HG03097 (cell line): ENCODE results near the gene MACO1.
"Not testable (repeated sequence)": the region's sequence is repeated elsewhere in the genome, so short reads cannot be mapped to it uniquely, and the experiment has no call there.

Experiments used
- ATAC-seq: cut with Tn5 transposase; IDR thresholded peaks from one replicate; pipeline ENCODE4 v1.9.1; 2021; ENCODE audit not compliant: unreplicated experiment, low FRiP score

Gene MACO1

DNA sequence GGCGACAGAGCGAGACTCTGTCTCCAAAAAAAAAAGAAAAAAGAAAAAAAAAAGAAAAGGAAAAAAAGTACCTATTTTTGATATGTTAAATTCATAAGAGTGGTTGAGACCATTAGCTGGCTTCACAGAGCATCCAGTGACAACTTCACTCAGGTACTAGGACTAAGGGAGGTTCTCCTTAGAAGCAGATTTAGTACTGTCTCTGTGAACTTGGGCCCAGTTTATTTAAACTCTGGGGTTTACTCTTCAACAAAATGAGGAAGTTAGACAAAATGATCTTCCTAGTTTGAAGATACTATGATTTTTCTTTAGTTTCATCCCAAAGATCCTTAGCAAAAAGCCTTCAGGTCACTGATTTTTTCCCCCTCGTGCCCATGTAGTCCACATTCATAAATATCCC lies 21.2 kb downstream of the MACO1 start:
- ATAC-seq = no peak

DNA sequence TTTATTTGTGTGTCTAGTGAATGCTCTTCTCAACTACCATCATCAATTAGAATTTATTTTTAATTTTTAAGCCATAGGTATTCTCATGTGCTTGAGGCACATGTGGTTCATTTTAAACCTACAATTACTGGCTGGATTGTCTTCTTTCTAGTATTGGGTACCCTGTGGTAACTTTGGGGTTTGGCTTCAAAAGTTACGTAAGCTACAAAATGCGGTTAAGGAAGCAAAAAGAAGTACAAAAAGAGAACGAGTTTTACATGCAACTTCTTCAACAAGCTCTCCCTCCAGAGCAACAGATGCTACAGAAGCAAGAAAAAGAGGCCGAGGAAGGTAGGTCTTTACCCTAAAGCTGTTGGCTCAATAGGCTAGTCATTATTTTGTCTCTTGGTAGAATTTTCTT lies 25.8 kb downstream of the MACO1 start:
- ATAC-seq = no peak

DNA sequence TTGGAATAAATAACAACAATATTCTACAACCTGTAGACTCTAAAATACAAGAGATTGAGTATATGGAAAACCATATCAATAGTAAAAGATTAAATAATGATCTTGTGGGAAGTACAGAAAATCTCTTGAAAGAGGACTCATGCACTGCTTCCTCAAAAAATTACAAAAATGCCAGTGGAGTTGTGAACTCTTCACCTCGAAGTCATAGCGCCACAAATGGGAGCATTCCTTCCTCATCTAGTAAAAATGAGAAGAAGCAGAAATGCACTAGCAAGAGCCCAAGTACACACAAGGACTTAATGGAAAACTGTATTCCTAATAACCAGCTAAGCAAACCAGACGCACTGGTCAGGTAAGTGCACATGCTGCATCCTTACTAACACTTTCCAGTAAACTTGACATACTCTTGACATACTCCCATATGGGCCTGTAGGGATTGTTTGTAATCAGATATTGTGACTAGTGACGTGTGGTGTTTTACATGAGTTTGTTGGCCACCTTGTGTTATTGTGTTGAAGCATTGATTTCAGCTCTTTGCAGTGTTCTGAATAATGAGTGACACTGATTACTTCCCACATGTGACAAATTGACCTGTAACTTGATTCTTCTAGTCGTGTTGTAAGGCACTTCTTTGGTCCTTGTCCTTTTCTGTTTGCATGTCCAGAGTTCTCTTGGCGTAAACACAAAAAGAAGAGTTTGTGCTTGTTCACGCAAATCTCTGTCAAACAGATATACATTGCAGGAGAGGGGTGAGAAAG lies 28.0 kb downstream of the MACO1 start:
- no peak for ATAC-seq

DNA sequence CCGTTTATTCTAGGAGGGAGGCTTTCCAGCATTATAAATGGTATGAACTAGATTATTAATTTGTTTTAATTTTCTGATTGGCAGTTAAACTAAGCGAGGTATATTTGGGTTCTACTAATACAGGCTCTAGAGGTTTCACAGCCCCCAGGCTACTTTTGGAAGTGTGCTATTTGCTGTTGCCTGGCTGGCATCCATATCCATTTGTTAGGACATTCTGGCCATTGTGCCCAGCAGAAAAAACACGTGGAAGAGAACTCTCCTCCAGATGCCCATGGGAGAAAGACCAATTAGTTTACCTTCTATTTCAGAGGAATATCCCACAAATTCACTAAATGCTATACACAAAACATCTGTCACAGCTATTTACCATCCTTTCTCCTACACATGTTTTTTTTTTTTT lies 29.3 kb downstream of the MACO1 start:
- ATAC-seq = no peak

DNA sequence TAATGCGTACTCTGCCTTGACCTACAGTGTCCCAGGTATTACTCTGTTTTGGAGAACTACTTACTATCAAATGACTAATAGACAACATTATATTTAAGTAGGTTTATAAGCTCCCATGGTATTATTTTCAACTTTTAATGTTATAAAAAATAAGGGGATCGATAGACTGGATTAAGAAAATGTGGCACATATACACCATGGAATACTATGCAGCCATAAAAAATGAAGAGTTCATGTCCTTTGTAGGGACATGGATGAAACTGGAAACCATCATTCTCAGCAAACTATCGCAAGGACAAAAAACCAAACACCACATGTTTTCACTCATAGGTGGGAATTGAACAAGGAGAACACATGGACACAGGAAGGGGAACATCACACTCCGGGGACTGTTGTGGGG lies 30.1 kb downstream of the MACO1 start:
- ATAC-seq = not testable (repeated sequence)

DNA sequence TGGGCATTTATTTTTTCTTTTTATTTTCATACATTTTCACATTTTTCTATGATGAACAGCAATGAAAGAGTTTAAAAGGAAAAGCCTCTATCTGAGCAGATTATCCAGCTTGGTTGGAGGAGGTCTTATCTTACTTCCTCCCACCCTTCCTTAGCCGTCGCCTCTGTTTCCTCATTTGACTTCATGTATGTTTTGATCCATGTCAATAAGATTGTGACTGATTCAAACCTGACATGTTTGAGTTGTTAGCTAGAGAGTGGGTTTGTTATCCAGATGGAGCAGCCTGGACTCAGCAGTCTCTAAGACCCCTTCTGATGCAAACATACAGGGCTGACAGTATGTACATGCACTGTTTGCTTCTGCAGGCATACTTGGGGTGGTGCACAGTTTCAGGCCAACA lies 31.2 kb downstream of the MACO1 start:
- no peak for ATAC-seq

DNA sequence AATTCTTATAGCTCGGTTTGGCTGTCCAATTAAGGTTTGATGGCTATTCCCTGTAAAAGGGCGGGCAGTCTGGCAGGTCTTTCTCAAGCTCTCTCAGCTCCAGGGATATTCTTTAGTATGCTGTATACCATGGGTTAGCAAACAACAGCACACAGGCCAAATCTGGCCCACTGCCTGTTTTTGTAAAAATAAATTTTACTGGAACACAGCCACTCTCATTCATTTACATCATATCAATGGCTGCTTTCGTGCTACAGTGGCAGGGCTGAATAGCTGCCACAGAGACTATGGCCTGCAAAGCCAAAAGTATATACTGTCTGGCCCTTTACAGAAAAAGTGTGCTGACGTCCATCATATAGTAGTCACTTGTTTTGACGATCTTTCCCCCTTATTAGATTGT lies 32.0 kb downstream of the MACO1 start:
- no peak for ATAC-seq

DNA sequence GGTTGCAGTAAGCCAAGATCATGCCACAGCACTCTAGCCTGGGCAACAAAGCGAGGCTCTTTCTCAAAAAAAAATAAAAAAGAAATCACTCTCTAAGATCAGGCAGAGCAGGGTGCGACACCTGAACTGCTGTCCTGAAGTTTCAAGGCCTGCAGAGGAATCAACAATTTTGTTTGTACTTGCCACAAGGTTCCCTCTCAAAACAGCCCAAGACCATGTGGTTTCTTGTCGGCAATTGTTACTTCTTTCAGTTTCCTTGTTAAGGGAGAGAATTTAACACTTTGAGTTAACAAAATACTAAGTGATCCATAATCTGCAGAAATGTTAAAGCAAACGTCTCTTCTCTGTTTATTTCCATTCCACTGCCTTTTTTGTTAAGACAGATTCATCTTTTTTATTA lies 36.5 kb downstream of the MACO1 start:
- ATAC-seq = no peak

DNA sequence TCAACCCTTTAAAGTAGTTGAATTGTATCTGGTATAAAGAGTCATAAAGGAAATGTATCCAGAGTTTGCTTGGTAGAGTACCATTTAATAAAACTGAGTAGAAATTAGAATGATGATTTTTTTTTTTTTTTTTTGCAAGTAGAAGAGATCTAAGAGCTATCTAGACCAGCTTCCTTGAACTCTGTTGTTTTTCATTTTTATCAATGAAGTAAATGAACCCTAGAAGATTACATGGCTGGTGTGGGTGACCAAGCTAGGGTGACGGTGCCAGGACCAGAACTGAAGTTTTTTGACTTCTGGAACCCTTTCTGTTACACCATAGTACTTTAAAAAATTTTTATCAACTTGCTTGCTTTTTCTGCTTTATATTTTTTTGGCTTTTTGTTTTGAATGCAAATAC lies 36.9 kb downstream of the MACO1 start:
- ATAC-seq = no peak

DNA sequence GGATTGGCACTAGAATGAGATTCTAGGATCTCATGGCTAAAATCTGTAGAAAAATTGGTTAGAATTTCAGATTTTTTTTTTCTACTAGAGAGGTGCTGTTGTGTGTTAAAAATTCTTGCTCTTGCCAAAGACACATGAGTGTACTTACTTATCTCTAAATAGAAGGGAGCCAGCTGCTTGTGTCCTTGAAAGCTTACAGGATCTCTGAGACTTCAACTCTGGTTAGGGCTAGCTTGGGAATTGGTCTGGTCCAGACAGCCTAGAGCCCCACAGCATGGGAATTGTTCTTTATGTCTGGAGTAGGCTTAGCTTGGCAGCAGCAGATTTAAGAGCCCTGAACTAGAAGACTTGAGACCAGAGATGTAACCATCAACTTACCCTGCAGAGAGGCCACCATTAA lies 37.3 kb downstream of the MACO1 start:
- no peak for ATAC-seq

DNA sequence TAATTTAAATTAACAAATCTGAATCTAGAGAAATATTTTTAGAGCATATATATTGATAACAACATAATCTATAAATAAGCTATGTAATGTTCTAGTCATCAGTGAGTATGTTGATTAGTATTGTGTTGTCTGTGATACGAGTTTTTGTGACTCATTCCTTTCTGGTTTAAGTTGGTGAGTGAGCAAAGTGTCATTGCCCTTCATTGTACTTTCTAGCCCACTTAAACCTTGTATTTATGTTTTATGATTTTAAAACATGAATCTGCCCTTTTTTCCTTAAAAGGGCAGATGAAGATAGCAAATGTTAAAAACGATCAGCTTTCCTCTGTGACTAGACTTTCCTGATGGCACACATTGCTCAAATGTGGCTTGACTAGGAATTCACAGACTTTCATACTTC lies 38.5 kb downstream of the MACO1 start:
- no peak for ATAC-seq

DNA sequence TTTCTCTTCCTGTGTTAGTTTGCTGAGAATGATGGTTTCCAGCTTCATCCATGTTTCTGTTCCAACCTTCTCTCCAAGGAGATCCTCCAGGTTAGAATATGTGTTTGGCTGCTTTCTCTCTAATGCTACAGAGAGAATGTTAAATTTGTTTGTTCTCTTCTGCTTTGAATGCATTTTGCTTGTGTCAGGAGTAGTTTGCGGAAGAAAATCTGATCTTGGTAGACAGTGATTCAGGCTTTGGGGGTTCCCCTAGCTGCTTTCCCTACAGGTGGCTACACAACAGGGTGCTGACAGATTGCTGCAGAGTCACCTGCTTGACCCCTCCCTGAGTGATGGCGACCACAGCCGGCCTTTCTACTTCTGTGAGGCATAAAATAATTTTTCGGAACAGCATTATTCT lies 41.8 kb downstream of the MACO1 start:
- no peak for ATAC-seq

DNA sequence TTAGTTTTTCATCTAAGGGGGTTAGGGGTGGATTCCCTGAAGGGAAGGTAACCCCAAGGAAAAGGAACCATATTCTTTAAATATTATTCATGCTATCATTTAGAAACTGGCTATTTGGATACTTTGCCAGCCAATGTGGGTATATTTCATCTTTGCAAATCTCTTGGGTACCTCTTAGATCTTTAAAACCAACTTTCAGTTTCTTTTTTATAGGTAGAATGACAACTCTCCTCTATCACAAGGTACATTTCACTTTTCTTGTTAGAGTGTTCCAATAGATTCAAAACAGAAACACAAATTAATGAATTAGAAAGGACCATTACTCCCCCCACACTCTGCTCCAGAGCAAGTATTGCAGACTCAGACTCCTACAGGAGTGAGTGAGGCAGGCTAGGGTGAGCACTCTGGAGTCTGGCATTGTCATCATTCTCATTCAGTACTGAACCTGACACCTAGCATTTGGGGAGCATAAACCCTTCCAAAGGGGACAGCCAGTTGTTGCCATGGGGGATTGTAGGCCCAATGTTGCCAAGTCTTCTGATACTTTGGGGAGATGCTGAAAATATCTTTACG lies 43.0 kb downstream of the MACO1 start:
- no peak for ATAC-seq

DNA sequence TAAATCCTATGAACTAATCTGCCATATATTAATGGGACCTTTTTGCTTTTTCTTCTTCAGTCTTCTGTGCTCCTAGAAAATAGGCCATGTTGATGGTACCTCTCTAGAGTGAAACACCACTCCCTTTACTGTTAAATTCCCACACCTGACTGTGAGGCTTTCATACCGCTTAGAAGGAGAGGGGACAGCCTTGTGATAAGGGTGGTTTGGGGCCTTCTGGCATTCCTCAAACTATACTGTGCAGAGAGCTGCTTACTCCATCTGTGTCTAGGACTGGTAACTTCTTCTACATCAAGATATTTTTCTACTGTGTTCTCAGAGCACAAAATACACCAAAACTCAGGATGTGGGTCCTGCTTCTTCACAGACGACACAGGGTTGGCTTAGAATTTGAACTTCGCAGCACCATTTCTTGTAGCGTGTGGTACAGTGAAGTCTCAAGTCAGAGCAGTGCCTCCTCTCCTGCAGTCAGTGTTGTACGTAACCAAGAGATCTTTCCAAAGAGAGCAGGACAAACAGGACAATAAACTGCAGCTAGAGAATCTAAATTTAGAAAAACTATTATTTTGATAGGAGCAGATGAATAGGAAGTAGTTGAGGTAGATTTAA lies 43.8 kb downstream of the MACO1 start:
- ATAC-seq = no peak

DNA sequence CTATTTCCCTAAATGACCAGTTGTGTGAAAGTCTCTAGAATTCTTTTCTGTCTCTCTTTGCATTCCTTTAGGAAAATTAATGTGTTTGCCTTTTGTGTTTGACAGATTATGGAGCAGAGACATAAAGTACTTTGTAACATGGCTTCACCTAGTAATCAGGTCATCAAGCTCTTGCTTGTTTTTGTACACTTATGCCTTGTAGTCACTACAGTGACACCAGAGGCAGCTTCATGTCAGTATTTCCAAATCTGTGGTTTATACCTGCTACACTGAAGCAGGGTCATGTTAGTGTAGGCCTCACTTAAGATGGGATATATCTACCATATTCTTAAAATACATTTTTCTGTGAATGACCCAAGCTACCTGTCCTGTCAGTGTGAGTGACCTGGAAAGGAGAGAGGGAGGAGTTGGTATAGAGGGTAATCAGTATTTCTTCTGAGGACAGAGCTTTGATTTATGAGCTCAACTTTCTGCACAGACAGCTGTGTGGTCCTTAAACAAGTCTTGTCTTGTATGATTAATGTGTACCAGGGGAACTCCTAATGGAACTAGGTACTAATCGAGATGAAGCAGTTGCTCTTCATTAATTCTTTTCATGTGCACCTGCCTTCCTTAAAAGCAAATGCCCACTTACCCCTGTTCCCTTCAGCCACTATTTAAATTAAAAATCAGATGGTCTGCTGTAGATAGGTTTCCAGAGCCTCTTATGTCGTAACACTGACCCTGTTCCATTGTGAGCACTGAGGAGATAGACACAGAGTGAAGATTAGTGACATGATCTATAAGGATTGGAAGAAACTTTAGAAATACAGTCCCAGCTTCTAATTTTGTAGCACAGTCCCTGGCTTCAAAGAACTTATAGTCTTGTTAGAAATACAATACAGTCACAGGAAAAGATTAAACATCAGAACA lies 45.7 kb downstream of the MACO1 start:
- no peak for ATAC-seq

DNA sequence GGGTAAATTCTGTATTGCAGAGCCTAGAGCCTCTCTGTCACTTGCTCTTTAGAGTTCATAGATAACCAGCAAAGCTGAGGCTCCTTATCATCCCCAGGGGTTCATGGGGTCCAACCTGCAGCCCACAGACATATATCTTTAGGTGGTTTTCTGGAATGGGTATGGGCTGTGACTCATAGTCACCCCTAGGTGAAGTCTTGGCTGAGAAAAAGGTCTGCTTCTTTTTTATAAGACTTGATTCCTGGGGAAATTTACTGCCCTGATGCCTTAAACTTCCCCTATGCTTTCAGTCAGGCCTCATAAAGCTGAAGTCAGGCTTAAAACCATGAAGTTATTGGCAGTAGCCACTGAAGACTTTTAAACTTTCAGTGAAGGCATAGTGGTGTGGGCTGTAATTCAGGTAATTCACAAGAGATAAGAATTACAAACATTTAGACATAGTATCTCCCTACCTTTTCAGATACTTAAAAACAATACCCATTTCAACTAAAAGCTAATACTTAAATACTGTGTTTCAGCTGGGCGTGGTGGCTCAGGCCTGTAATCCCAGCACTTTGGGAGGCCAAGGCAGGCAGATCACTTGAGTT lies 46.8 kb downstream of the MACO1 start:
- ATAC-seq = no peak

DNA sequence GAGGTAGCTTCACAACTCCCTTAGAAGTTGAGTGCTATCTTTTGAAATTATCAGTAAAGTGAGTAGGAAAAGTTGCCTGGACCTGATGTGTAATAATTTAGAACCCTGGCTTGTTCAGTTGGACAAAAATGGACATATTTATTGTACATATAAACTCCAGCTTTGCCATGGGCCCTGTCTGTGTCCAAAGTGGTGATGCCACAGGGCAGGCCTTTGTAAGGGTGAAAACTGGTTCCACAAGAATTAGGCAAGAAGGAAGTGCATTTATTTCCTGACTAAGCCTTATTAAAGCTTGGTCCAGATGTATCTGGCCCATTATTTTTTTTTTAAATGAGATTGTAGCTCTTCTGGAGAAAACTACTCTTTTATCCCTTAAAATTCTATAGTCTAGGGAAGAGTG lies 47.9 kb downstream of the MACO1 start:
- no peak for ATAC-seq

DNA sequence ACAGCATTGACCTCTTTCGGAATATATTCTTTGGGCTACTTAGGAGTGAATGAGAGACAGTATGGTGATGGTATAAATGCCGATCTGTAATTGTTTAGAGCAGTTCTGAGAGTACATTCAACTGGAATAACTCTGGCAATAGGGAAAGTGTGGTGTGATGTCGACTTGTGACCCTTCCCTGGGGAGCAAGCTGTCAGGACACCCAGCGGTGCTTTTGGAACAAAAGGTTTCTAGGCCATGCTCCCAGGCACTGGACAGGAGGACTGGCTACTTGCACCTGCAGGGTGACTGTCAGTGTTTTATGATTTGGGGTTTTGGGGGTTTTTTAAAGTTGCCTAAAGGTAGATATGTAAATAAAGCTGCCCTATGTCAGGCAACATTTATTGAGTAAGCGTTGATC lies 50.9 kb downstream of the MACO1 start:
- ATAC-seq = no peak

DNA sequence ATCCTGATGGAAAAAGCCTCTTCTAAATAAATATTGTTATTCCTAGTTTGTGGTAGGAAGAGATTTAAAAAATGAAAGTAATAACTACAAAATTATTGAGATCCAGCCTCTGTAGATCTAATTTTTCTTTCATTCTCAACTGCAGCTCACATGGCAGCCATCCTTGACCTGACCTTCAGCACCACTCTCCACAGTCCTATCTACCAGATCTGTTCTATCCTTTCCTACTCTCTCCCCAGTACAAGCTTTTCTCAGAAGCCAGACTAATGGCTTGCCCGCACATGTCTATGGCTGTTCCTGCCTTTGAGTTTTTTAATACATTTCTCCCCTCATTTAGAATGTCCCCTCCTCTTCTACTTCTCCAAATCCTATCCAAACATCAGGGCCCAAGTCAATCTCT lies 51.5 kb downstream of the MACO1 start:
- no peak for ATAC-seq

DNA sequence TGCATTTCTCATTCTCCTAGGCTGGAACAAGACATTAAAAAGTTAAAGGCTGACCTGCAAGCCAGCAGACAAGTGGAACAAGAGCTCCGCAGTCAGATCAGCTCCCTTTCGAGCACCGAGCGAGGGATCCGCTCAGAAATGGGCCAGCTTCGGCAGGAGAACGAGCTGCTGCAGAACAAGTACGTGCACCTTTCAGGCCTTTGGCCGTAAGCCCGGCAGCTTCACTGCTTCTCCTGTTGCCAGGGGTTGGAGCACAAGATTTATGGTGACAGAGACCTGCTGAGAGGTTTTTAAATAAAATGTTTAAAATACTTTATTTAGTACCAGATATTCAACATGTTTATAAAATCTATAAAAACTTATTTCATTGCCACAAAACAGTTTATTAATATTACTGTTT lies 53.4 kb downstream of the MACO1 start:
- ATAC-seq = no peak

DNA sequence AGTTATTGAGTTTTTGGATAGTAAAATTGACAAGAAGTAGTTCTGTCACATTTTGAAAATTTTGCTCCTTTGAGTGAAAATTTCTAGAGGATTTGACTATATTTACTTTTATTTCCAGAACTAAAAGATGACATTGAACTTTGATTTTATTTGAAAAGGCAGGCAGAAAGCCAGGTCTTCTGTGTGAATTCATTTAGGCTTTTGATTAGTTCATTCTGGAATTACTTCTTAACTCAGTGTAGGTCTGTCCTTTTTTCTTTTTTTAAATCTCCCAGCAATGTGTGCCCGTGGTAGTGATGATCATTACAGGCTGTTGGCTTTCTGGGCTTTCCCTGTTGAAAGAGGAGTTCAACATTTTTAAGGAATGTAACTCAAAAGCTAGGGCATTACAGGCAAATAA lies 53.8 kb downstream of the MACO1 start:
- no peak for ATAC-seq
